C4-2B (cell line): Measurements from ENCODE around the gene ZSCAN5A.
"Not testable (repeated sequence)": the region's sequence is repeated elsewhere in the genome, so short reads cannot be mapped to it uniquely, and the experiment has no call there.

Source experiments
- H3K27ac ChIP-seq: fragments of 450-650 bp; 2 replicates; pipeline ENCODE4 v1.5.1; 2017
- ZFX ChIP-seq: fragments of 450-650 bp; IDR thresholded peaks from 2 replicates; pipeline ENCODE4 v1.6.1; 2017
- TF ChIP-seq, protein P1 (sequence below): fragments of 450-650 bp; conservative IDR thresholded peaks from 2 replicates; pipeline ENCODE4 v1.5.1; 2017; ENCODE audit warnings: mild to moderate bottlenecking

ZSCAN5A gene

GRCh38 chr19:56312787-56313657 is 1.6 kb downstream of the ZSCAN5A start:
- H3K27ac ChIP-seq, result no peak overlapping the region
- TF ChIP-seq, protein P1, sequence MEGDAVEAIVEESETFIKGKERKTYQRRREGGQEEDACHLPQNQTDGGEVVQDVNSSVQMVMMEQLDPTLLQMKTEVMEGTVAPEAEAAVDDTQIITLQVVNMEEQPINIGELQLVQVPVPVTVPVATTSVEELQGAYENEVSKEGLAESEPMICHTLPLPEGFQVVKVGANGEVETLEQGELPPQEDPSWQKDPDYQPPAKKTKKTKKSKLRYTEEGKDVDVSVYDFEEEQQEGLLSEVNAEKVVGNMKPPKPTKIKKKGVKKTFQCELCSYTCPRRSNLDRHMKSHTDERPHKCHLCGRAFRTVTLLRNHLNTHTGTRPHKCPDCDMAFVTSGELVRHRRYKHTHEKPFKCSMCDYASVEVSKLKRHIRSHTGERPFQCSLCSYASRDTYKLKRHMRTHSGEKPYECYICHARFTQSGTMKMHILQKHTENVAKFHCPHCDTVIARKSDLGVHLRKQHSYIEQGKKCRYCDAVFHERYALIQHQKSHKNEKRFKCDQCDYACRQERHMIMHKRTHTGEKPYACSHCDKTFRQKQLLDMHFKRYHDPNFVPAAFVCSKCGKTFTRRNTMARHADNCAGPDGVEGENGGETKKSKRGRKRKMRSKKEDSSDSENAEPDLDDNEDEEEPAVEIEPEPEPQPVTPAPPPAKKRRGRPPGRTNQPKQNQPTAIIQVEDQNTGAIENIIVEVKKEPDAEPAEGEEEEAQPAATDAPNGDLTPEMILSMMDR, result no peak
- no peak for TF ChIP-seq ZFX

DNA sequence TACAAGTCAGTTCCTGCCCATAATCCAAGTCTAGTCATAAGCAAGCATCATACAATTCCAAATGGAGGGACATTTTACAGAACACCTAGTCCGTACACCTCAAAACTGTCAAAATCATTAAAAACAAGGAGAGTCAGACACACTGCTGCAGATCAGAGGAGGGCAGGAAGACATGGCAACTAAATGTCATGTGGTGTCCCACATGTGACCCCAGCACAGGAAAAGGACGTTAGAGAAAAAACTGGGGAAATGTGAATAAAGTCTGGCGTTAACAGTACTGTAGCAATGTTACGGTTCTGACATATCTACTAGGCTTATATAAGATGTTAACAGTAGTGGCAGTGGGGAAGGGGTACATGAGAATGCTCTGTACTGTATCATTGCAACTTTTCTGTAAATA is 2.3 kb downstream of the ZSCAN5A start:
- TF ChIP-seq, protein P1, result no peak
- TF ChIP-seq ZFX, result no peak
- no peak overlapping the region for H3K27ac ChIP-seq

DNA sequence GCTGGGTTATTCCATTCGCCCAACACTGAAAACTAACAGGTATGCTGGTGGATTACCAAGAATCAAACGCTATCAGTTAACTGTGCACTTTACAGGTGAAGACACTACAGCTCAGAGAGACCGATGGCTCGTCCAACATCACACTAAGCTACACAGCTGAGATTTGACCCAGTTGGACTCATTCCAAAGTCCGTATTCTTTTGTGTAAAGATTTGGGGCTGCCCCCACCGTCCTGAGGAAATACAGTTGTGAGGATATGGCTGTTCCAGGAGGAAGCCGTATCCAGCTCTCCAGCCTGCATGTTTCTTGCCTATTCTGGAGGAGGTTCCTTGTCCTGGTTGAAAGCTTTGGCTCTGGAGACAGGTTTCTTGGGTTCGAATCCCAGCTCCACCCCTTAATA is 4.2 kb downstream of the ZSCAN5A start:
- no peak overlapping the region for H3K27ac ChIP-seq
- TF ChIP-seq, protein P1, result no peak
- TF ChIP-seq ZFX, result no peak

DNA sequence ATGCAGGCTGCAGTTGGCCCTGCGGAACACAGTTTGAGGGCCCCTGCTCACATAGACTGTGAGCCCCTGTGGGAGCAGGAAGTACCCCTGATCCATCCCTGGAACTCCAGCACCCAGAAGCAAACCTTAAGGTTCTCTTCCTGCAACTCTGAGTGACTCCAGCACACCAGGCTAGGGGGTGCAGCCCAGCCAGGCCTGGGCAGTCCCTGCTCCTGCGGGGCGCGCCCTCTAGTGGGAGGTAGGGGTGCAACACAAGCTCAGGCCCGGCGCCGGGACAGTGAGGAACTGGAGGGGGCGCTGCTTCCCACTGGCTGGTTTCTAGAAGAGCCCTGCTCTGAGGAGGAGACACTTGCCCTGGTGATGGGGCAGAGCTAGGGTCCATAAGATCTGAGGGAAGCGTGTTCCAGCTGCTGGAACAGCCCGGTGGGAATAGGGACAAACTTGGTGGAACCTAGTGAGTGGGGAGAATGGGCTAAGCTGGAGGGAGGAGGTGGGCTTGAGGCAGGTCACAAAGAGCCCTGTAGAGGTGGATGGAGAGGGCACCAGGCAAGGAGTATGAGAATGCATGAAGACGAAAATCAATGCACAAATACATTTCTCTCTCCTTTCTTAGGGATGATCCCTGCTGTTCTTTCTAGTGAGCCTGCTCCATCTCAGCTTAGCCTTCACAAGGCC is 5.0 kb downstream of the ZSCAN5A start:
- TF ChIP-seq, protein P1, result peak; percentile 97
- no peak for TF ChIP-seq ZFX

DNA sequence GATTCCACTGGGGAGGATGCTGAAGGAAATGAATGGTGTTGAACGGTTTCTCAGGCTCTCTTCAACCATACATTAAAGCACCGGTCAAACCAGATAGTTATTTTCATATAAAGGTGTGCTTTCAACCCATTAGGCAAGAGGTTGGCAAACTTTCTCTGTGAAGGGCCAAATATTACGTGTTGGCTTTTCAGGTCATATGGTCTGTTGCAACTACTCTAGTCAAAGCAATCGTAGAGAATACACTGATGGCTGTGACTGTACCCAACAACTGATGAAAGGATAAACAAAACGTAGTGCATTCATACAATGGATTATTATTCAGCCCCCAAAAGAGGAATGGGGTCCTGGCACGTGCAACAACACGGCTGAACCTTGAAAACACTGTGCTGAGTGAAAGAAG is 5.8 kb downstream of the ZSCAN5A start:
- TF ChIP-seq, protein P1, result no peak
- TF ChIP-seq ZFX, result no peak
- no peak overlapping the region for H3K27ac ChIP-seq

More for the DNA sequence above, 5.0 kb downstream of the ZSCAN5A start:
- H3K27ac ChIP-seq, result no peak overlapping the region

- H3K27ac ChIP-seq, result not testable (repeated sequence)
Observed at GRCh38 chr19:56307062-56307461, 7.6 kb downstream of the ZSCAN5A start.

- no peak overlapping the region for H3K27ac ChIP-seq
- TF ChIP-seq, protein P1, result no peak
- no peak for TF ChIP-seq ZFX
Observed at GRCh38 chr19:56306016-56306415, 8.6 kb downstream of the ZSCAN5A start.
